22Rv1 (cell line): ENCODE data around the gene TMEM184A.

Source experiments
- CTCF ChIP-seq: fragments of 450-650 bp; IDR thresholded peaks from 2 replicates; pipeline ENCODE4 v1.5.1; 2017; ENCODE audit warnings: mild to moderate bottlenecking
- ZFX ChIP-seq: fragments of 450-650 bp; IDR thresholded peaks from 2 replicates; pipeline ENCODE4 v1.6.1; 2017; ENCODE audit warnings: antibody characterized with exemption, borderline replicate concordance

GRCh38 chr7:1548944-1549343 is 7.1 kb downstream of the TMEM184A start:
- TF ChIP-seq CTCF (no peak), ZFX (no peak)
